ENCODE data around the gene SLC25A3.
"Not testable (repeated sequence)": the region's sequence is repeated elsewhere in the genome, so short reads cannot be mapped to it uniquely, and the experiment has no call there.

Gene SLC25A3

DNA sequence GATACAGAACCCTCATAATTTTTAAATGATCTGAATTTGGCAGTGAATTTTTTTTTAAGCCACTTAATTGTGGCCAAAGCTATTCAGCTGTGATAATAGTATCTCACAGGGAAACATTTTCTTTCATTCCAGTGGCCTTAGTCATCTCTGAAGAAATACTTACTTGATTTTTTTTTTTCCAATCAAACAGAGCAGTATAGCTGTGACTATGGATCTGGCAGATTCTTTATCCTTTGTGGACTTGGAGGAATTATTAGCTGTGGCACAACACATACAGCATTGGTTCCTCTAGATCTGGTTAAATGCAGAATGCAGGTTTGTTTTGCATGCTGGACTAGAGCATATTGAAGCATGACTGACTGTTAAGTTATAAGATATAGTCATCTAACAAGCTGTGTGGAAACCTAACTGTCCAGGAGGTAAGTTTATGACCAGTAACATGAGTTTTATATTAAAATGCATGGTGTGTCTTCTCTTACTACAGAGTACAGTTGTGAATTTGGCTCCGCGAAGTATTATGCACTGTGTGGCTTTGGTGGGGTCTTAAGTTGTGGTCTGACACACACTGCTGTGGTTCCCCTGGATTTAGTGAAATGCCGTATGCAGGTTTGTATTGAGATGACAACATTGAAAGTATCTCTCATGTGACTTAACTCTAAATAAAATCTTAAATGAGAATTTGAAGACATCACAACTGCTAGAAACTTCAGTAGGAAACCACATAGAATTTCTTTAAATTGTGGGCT, 1.9 kb downstream of the SLC25A3 start:
- no peak for DNase-seq

DNA sequence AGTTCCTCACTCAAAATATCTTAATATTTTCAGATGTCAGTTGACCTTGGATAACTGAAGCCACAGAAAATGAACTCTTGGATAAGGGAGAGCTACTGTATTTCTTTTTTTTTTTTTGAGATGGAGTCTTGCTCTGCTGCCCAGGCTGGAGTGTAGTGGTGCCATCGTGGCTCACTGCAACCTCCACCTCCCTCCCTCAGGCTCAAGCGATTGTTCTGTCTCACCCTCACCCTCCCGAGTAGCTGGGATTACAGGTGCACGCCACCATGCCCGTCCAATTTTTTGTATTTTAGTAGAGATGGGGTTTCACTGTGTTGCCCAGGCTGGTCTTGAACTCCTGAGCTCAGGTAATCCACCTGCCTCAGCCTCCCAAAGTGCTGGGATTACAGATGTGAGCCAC, 3.8 kb downstream of the SLC25A3 start:
- DNase-seq, result not testable (repeated sequence)

GRCh38 chr12:98601924-98602323, 8.4 kb downstream of the SLC25A3 start:
- DNase-seq, result no peak

DNA sequence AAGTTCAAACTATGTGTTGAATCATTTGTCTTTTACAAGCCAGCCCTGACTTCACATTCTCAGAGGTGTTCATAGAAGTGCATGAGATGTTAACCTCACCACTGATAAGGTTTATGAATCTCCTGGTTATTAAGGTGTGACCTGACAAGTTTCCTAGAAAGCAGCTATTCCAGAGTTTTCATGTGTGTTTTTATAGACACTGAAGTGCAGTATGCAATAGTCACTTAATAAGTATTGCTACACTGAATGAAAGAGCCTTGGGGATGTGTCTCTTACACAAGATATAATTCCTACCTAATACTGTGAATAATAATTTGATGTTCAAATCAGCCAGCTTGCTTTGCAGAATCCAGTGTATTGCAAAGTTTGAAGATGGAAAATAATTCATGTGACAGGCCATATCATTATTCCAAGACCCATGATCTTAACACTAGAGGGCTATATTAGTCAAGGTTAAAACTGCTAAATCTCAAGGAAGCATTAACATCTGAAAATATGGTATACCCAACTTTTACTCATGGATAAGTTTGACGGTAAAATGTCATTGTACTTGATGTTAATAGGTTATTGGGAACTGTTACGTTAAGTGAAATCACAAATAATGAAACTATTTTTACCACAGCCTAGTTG, 13.0 kb downstream of the SLC25A3 start:
- no peak for DNase-seq

DNA sequence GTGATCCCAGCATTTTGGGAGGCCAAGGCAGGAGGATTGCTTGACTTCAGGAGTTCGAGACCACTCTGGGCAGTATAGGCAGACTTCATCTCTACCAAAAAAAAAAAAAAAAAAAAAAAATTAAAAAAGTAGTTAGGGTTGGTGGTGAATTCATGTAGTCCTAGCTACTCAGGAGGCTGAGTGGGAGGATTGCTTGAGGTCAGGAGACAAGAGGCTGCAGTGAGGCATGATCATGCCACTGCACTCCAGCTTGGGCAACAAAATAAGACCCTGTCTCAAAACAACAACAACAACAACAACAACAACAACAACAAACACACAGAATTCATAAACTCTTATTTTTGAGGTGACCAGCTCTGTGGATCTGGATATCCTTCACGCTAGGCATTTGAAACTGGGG, 17.1 kb downstream of the SLC25A3 start:
- DNase-seq, result no peak

DNA sequence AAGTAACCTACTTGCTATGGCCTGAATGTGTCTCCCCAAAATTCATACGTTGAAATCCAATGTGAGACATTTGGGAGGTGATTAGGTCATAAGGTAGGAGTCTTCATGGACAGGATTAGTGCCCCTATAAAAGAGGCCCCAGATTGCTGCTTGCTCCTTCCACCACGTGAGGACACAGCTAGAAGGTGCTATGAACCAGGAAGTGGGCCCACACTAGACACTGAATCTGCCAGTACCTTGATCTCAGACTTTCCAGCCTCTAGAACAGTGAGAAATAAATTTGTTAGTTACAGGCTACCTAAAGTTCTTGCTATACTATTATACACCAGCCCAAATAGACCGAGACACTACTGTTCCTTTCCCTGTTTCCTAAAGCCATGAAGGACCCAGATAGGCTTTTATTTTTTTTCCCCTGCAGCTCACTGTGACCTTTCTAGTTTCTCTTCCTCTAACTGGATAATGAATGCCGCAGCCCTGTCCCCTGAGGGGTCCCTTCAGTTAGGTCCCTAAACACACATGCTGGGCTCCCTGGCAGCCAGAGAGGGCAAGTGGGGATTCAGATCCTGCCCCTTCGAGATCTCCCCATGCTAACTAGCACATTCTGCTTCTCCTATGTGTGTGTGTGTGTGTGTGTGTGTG, 19.3 kb downstream of the SLC25A3 start:
- no peak for DNase-seq

DNA sequence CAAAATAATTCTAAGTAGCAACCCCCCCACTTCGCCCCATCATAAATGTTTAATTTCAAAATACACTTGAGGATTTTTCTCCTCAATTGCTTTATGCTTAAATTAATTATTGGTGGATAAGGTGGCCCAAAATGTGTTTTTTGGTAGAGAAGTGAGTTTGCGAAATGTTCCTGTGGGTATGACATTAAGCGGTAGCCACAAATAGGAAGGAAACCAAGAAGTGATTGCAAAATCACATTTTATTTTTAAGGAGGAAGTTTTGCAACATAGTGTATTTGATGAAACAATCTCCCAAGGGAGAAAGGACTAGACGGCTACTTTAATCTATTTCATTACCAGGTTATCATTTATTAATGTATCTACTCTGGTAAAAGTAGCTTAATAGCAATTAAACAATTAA, 25.5 kb downstream of the SLC25A3 start:
- no peak for DNase-seq

DNA sequence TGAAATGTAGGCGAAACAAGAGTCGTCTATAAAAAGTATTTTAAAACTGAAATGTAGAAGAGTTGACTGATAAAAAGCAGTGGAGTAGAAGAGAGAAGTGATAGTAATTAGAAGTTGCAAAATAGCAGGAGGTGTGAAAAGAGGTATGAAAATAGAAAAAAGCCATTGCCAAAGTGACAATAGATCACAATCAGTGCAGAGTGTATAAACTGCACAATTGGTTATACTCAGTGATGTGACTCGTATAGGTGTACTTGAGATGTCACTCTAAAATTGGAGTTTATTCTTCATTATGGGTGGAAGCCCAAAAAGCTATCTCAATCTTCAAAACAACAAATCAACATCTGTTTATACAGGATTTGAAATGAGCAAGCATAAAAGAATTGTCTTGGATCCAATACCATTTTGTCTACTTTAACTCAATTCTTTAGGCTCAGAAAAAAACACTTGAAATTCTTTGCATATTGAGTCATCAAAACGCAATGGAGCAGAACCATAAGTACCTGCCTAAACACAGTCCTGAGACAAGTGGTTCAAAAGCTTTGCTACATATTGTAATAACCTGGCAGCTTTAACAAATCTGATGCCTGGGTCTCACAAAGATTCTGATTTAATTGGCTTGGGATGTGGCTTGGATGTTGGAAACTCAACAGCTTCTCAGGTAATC, 42.3 kb downstream of the SLC25A3 start:
- peak; percentile 4 for DNase-seq

DNA sequence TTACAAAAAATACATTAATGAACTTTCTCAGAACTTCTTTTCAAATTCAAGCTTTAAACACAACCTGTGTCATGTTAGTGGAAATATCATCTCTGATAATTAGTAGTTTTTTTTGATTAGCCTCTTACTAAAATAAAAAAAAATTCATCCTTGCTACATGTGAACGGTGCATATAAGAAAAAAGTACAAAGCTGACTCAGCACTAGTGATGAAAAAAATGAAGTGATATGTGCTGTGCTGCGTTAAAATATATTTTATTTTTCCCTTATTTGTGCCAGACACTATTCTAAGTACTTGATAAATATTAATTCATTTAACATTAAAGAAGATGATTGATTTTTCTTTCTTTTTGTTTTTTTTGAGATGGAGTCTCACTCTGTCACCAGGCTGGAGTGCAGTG, 43.6 kb downstream of the SLC25A3 start:
- DNase-seq, result no peak

DNA sequence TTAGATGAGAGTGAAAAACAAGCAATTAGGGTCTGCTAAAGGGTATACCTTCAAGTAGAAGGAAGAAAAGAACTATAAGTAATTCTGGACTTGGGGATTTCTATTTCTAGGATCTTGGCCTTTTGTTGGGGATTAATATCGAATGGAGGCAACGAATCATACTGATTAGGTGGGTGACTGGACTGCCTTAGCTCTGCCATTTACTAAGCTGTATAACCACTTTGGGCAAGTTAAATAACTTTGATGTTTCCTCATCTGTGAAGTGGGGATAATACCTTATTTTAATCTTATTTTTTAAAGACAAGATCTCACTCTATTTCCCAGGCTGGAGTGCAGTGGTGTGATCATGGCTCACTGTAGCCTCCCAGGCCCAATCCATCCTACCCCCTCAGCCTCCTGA, 44.5 kb downstream of the SLC25A3 start:
- no peak for DNase-seq

DNA sequence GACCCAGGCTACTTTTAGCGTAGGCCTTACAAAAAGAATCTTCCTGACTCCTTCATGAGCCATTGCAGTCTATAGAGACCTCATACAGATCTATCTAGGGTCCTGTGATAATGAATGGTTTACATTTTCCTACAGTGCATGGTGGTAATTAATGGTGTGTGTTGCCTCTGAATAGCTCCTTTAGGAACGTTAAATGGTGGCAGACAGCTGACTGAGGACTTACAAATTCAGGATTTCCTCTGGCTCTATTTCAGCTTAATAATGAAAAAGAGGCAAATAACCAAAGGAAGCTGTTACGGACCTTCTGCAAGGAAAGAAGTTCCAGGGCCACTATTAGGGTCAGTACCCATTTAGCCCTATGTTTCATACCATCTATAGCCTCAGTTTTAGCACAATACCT, 46.0 kb downstream of the SLC25A3 start:
- DNase-seq, result no peak

- not testable (repeated sequence) for DNase-seq
Observed at GRCh38 chr12:98642801-98643200, 49.3 kb downstream of the SLC25A3 start.

- peak; percentile 59 for DNase-seq
Observed at GRCh38 chr12:98644433-98644711, 50.9 kb downstream of the SLC25A3 start.

DNA sequence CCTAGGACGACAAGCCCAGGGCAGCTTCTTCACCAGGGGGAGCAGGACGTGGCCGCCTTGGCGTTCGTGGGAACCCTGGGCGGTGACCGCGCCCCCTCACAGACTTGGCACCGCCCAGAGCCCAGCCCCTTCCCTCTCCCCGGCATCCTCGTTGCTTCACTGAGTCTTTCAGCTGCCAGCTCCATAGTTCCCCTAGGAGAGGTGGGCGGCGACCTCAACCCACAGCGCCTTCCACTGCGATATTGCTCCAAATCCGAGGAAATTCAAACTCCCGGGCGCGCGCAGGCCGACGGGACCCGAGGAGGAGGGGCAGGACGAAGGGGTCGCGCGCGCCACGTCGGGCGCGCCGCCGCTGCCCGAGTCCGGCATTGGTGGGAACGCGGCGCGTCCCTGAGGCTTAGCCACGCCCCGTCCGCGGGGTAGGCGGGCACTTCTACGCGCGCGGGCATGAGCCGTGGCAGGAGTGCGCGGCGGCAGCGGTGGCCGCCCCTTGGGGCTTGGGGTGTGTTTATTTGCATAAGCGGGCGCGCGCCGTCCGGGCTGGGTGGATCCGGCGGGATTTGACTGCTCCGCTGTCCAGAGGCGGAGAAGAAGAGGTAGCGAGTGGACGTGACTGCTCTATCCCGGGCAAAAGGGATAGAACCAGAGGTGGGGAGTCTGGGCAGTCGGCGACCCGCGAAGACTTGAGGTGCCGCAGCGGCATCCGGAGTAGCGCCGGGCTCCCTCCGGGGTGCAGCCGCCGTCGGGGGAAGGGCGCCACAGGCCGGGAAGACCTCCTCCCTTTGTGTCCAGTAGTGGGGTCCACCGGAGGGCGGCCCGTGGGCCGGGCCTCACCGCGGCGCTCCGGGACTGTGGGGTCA, 51.5 kb downstream of the SLC25A3 start, which contains the start of the genes APAF1 and IKBIP:
Gene APAF1, plus strand, starts transcription at position 579 of the 860 bp plus-strand sequence. CDS start 3,070 bp downstream, outside the sequence.
Gene IKBIP, minus strand, starts transcription at position 77 of the 860 bp plus-strand sequence. CDS start 87 bp downstream, outside the sequence.
- peak; percentile 83 for DNase-seq

- no peak for DNase-seq
Observed at GRCh38 chr12:98645572-98646067, 52.1 kb downstream of the SLC25A3 start.

GRCh38 chr12:98646294-98647090, 53.0 kb downstream of the SLC25A3 start:
- DNase-seq, result no peak

DNA sequence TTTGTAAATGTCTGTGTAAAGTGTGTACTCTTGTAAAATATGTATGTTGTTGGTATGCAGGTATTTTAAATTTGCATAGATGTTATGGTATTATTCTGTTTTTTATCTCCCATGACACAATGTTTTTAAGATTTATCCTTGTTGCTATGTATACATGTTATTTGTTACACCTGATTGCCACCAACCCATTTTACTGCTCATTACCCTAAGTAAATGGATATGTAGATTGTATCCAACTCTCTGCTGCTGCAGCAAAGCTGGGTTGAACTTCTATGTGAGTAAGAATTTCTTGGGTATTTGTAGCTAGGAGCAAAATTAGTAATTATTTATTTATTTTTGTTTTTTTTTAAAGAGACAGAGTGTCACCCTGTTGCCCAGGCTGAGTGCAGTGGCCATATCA, 57.8 kb downstream of the SLC25A3 start:
- DNase-seq, result no peak

DNA sequence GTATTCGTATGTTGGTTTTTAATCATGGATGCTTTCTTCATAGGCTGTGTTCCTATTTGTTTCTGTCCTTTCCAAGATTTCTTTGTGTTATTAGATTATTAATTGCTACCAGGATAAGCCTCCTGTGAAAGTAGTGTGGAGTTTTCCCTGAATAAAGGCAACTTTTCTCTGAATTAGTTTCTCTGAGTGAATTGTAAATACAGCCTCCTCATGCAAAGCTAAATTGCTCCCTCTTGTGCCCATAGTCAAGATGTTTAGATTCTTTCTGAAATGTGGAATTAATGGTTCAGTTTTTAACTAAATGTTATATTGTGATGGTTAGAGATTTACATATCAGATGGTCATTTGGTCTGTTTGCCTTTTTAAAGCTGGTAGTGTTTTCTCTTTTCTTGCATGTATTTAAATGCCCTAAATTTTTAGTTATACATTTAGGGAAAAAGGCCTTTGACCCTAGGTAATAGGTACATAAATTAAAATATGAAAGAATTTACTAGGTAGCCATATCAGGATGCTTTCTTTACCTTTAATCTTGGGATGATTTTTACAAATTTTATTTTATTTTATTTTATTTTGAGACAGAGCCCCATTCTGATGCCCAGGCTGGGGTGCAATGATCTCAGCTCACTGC, 60.5 kb downstream of the SLC25A3 start:
- DNase-seq, result peak; percentile 40
